K562 (cell line): ENCODE measurements around the gene SDF4. TPM values are rescaled to one million over a fixed set of nuclear protein-coding genes. Genes with fewer than 3 reads are reported as not detected.

Experiments used
- ATAC-seq: fragments of 200-7000 bp; cut with Tn5 transposase; 3 replicates; pipeline ENCODE4 v1.9.1; 2020; ENCODE audit warnings: moderate library complexity
- BruUV-seq: library from RNA; stranded (reverse); fragments of 400-500 nt; replicated peaks from 2 replicates; lab custom pipeline; 2021; lab: Mats Ljungman, UMichigan
- CTCF ChIA-PET: fragments of 300-600 bp; formaldehyde crosslinking; extraction: SDS; loops from one replicate; lab custom pipeline; 2021; ENCODE audit warnings: low intra/inter-chr PET ratio; lab: Yijun Ruan, JAX
- POLR2A ChIA-PET: fragments of 300-600, 350-650 bp; sonication (Branson Sonifier 250); formaldehyde crosslinking; extraction: SDS; loops from one replicate; lab custom pipeline; 2021; ENCODE audit warnings: antibody characterized with exemption, inconsistent platforms; lab: Yijun Ruan, JAX
- DNase-seq, 4 experiments: peaks; one replicate each; pipeline versions ENCODE4 v3.0.0 to v3.0.0-alpha.2; 2011 to 2018; ENCODE audit warnings: low spot score in 3 of 4, mixed read lengths in 3 of 4; ENCODE audit errors: extremely low read depth in 1 of 4
- FAIRE-seq: peaks from 2 replicates; lab custom pipeline; 2011; peaks lifted over from hg19 to GRCh38; lab: Jason Lieb, UNC
- H2AFZ ChIP-seq: 2 replicates; pipeline ENCODE4 v1.6.0; 2011; ENCODE audit warnings: low read depth, low read length, control low read depth, inconsistent platforms
- H3K27ac ChIP-seq: fragments of 200-600 bp; 3 replicates; pipeline ENCODE4 v1.8.0; 2011; ENCODE audit warnings: low read depth, mild to moderate bottlenecking, control low read depth, inconsistent platforms, low read length, moderate library complexity, mixed read lengths; ENCODE audit errors: extremely low read depth
- H3K27me3 ChIP-seq, 2 experiments: fragments of 300-600 bp in 1 of 2; 2 replicates in 1 of 2; 3 replicates in 1 of 2; pipeline versions ENCODE4 v1.6.0 to v1.8.0; 2011; ENCODE audit warnings: inconsistent platforms in 2 of 2, low read length in 2 of 2, mild to moderate bottlenecking in 1 of 2, mixed read lengths in 1 of 2, moderate library complexity in 1 of 2; ENCODE audit not compliant: control insufficient read depth in 2 of 2, insufficient read depth in 2 of 2
- H3K36me3 ChIP-seq: fragments of 300-600 bp; 3 replicates; pipeline ENCODE4 v1.8.0; 2011; ENCODE audit warnings: mild to moderate bottlenecking, low read length, inconsistent platforms; ENCODE audit not compliant: control insufficient read depth, insufficient read depth
- H3K4me1 ChIP-seq, 2 experiments: fragments of 200-600 bp in 1 of 2; replicated peaks in 1 of 2; 2 replicates in 1 of 2; 3 replicates in 1 of 2; pipeline versions ENCODE4 v1.5.1 to v1.8.0; 2011; ENCODE audit warnings: inconsistent platforms in 2 of 2, low read length in 2 of 2, mild to moderate bottlenecking in 1 of 2, mixed read lengths in 1 of 2, moderate library complexity in 1 of 2; ENCODE audit not compliant: control insufficient read depth in 2 of 2, insufficient read depth in 2 of 2
- H3K4me2 ChIP-seq: 2 replicates; pipeline ENCODE4 v1.6.1; 2011; ENCODE audit warnings: low read length, control low read depth, inconsistent platforms, mixed read lengths; ENCODE audit not compliant: insufficient read depth
- H3K4me3 ChIP-seq: fragments of 200-600 bp; sonication (generic), shearing (Covaris generic); 2 replicates; pipeline ENCODE4 v1.5.1; 2016; ENCODE audit warnings: control low read depth, inconsistent platforms
- H3K79me2 ChIP-seq: fragments of 200-600 bp; 3 replicates; pipeline ENCODE4 v1.8.0; 2011; ENCODE audit warnings: low read length, inconsistent platforms; ENCODE audit not compliant: control insufficient read depth, insufficient read depth
- H3K9ac ChIP-seq, 2 experiments: 2 replicates each; pipeline versions ENCODE4 v1.6.0 to v1.6.1; 2011; ENCODE audit warnings: low read depth in 2 of 2, low read length in 2 of 2, control low read depth in 1 of 2, inconsistent platforms in 1 of 2, mild to moderate bottlenecking in 1 of 2, mixed read lengths in 1 of 2; ENCODE audit not compliant: insufficient read depth in 1 of 2
- H3K9me1 ChIP-seq: one replicate; pipeline ENCODE4 v1.6.0; 2011; ENCODE audit warnings: inconsistent platforms, mild to moderate bottlenecking, low read length, moderate library complexity; ENCODE audit not compliant: control insufficient read depth, insufficient read depth
- H3K9me3 ChIP-seq: replicated peaks from 2 replicates; pipeline ENCODE4 v1.5.1; 2011; ENCODE audit warnings: low read depth, low read length, inconsistent platforms; ENCODE audit not compliant: control insufficient read depth, insufficient read depth
- H4K20me1 ChIP-seq: replicated peaks from 2 replicates; pipeline ENCODE4 v1.6.1; 2011; ENCODE audit warnings: low read length, inconsistent platforms, mixed read lengths; ENCODE audit not compliant: control insufficient read depth, insufficient read depth
- HMGN3 ChIP-seq: IDR thresholded peaks from 2 replicates; pipeline ENCODE4 v1.6.1; 2011; ENCODE audit warnings: borderline replicate concordance, low read depth, mild to moderate bottlenecking, mixed read lengths, low read length; ENCODE audit not compliant: insufficient read length; ENCODE audit errors: extremely low read depth
- HNRNPLL ChIP-seq: fragments of 200-400 bp; formaldehyde crosslinking; IDR thresholded peaks from 2 replicates; pipeline ENCODE4 v1.6.1; 2017; ENCODE audit warnings: low read length, low read depth, mild to moderate bottlenecking; ENCODE audit not compliant: poor library complexity, severe bottlenecking
- NFIC ChIP-seq: fragments of 450-650 bp; IDR thresholded peaks from 2 replicates; pipeline ENCODE4 v1.6.1; 2017; ENCODE audit warnings: mild to moderate bottlenecking, inconsistent platforms
- POLR2G ChIP-seq: fragments of 200-400 bp; formaldehyde crosslinking; IDR thresholded peaks from 2 replicates; pipeline ENCODE4 v1.6.1; 2017; ENCODE audit warnings: low read depth, mild to moderate bottlenecking, antibody characterized with exemption, low read length, moderate library complexity
- RBFOX2 ChIP-seq: fragments of 200-400 bp; formaldehyde crosslinking; IDR thresholded peaks from 2 replicates; pipeline ENCODE4 v1.6.1; 2017; ENCODE audit warnings: low read depth, mild to moderate bottlenecking, low read length, moderate library complexity
- RBM22 ChIP-seq: fragments of 200-400 bp; formaldehyde crosslinking; IDR thresholded peaks from 2 replicates; pipeline ENCODE4 v1.6.1; 2018; ENCODE audit warnings: low read length, low read depth; ENCODE audit not compliant: poor library complexity, severe bottlenecking
- WGBS: fragments of 100-300 bp; shearing (Covaris generic); methylation state at CpG from one replicate; pipeline ENCODE4 v1.1.6; 2016; ENCODE audit warnings: low coverage, mixed read lengths; ENCODE audit not compliant: insufficient coverage; ENCODE audit errors: missing lambda C conversion rate; 5-methylcytosine and 5-hydroxymethylcytosine counted together
- in situ Hi-C: fragments of 300-500 bp; cut with MboI; formaldehyde crosslinking; loops from 4 replicates; pipeline ENCODE4 v1.15.0; 2018; ENCODE audit warnings: inconsistent platforms, mixed read lengths
- intact Hi-C: fragments of 100-400 bp; cut with micrococcal nuclease; formaldehyde crosslinking; loops from 2 replicates; pipeline ENCODE4 v1.14.2; 2022
- polyA plus RNA-seq, 8 experiments: library from polyadenylated mRNA; depleted of rRNA in 4 of 8; stranded (reverse) in 5 of 8; unstranded in 3 of 8; fragments of >200 nt; fragmentation: Nextera tagmentation in 2 of 8; fragmentation: Illumina TruSeq in 1 of 8; extraction: Ambion mirVana in 2 of 8; extraction: Trizol in 1 of 8; gene quantifications; 2 replicates each; pipeline versions ENCODE4 v1.2.1 to v1.2.3, GENCODE V29; 2011 to 2014; ENCODE audit warnings: inconsistent platforms in 1 of 8, missing spikeins in 1 of 8
- total RNA-seq, 7 experiments: library from RNA; depleted of rRNA in 6 of 7; stranded (reverse); fragments of >200 nt in 6 of 7; fragmentation: Illumina TruSeq in 2 of 7; extraction: Trizol in 2 of 7; gene quantifications; 2 replicates each; pipeline versions ENCODE4 v1.2.1 to v1.2.3, GENCODE V29; 2011 to 2021; ENCODE audit warnings: low replicate concordance in 1 of 7
- TF ChIP-seq, protein P1 (sequence below), 3 experiments: fragments of 200-800 bp in 1 of 3; fragments of 250-450 bp in 1 of 3; fragments of 450-650 bp in 1 of 3; sonication (Bioruptor Pico) in 1 of 3; sonication (Bioruptor generic) in 1 of 3; formaldehyde crosslinking in 1 of 3; IDR thresholded peaks; 2 replicates each; pipeline versions ENCODE4 v1.6.1 to v1.8.0; 2016 to 2022; ENCODE audit warnings: mild to moderate bottlenecking in 2 of 3, missing genetic modification characterization in 2 of 3, missing compliant biosample characterization in 1 of 3, moderate library complexity in 1 of 3

SDF4 gene
- total and polyA plus RNA-seq, 9 of the 15 experiments (the other 6 are each of a cell fraction or from before 2014, with no cell fraction given): 0.35 to 160 (median 65.2) TPM

DNA sequence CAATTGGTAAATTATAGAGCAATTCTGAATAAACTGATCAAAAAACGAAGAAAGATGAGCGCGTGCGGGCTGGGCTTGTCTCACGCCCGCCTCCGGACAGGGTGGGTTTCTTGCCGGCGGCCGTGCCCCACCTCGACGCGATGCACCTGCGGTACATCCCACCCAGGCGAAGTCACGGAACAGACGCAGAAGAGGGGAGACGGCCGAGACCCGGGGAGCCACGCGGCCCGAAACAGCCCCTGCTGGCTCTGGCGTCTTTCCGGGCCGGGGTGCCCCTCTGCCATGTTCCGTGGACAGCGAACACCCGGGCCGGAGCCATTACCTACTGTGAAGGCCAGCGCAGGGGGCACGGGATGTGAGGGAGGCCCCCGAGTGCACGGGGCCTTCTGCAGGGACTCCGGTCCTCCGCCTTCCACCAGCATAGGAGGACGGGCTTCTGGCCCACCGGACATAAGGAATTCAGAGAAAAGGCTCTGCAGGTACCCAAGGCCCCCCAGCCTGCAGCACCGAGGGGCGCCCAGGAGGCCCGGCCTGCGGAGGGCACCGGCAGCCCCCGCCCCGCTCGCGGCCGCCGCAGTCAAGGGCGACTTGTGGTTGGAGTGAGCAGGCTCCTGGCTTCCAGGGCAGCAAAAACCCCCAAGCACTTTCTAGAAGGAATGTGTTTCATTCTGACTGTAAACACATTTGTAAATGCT is 22.3 kb upstream of the SDF4 start:
- Histone ChIP-seq H3K9ac (no peak overlapping the region), H3K9me1 (no peaks in the 10 kb centered on the region), H3K4me3 (no peak overlapping the region), H3K9me3 (no peaks in the 10 kb centered on the region), H3K27ac (no peak overlapping the region), H3K4me2 (no peak overlapping the region), H3K4me1 (peaks cover 0 to 49% of the 10 kb centered on the region in 2 experiments; a peak in 3 of 5 replicates), H4K20me1 (no peaks in the 10 kb centered on the region; the same call in 1 of the 2 replicates), H3K27me3 (no peaks in the 10 kb centered on the region), H3K36me3 (peaks cover 68% of the 10 kb centered on the region; the same call in 2 of the 3 replicates), H2AFZ (no peak overlapping the region), H3K79me2 (no peaks in the 10 kb centered on the region; the same call in 2 of the 3 replicates)
- 96% methylated on average over 47 of the region's 50 CpGs for WGBS
- ATAC-seq: no peak
- CTCF ChIA-PET: no interaction called here
- no peak for FAIRE-seq
- intact Hi-C loops (loop anchor here (5.0 kb wide), 1 partner anchor 132 kb away; no protein-coding TSS in a partner anchor), in situ Hi-C loops (no loop called here)
- TF ChIP-seq, protein P1, sequence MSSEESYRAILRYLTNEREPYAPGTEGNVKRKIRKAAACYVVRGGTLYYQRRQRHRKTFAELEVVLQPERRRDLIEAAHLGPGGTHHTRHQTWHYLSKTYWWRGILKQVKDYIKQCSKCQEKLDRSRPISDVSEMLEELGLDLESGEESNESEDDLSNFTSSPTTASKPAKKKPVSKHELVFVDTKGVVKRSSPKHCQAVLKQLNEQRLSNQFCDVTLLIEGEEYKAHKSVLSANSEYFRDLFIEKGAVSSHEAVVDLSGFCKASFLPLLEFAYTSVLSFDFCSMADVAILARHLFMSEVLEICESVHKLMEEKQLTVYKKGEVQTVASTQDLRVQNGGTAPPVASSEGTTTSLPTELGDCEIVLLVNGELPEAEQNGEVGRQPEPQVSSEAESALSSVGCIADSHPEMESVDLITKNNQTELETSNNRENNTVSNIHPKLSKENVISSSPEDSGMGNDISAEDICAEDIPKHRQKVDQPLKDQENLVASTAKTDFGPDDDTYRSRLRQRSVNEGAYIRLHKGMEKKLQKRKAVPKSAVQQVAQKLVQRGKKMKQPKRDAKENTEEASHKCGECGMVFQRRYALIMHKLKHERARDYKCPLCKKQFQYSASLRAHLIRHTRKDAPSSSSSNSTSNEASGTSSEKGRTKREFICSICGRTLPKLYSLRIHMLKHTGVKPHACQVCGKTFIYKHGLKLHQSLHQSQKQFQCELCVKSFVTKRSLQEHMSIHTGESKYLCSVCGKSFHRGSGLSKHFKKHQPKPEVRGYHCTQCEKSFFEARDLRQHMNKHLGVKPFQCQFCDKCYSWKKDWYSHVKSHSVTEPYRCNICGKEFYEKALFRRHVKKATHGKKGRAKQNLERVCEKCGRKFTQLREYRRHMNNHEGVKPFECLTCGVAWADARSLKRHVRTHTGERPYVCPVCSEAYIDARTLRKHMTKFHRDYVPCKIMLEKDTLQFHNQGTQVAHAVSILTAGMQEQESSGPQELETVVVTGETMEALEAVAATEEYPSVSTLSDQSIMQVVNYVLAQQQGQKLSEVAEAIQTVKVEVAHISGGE (CRISPR knock-in tag; IDR thresholded peaks at IDR 0.05): no peak
- peak; percentile 51 for TF ChIP-seq POLR2G
- TF ChIP-seq NFIC: no peak
- TF ChIP-seq RBM22: peak; percentile 53
- peak; percentile 26 for TF ChIP-seq HMGN3
- TF ChIP-seq RBFOX2: 0 out of 2 replicates have a peak, but pooled peaks have one; percentile 30
- no peak for TF ChIP-seq HNRNPLL
- no TSS peak for BruUV-seq
- no peak for DNase-seq
- POLR2A ChIA-PET: interaction anchor here (1.7 kb wide), 1 partner anchor 23 kb away, joined by 4 read pairs; the partner anchor contains the start of genes B3GALT6 and SDF4
